HG02642 (cell line): ENCODE measurements around the gene ANKRD45.
"Not testable (repeated sequence)": the region's sequence is repeated elsewhere in the genome, so short reads cannot be mapped to it uniquely, and the experiment has no call there.

Experiments
- ATAC-seq: cut with Tn5 transposase; IDR thresholded peaks from one replicate; pipeline ENCODE4 v1.9.1; 2021; ENCODE audit warnings: mild to moderate bottlenecking; ENCODE audit not compliant: unreplicated experiment, poor library complexity

The ANKRD45 gene

GRCh38 chr1:173648880-173649605 is 20.6 kb downstream of the ANKRD45 start:
- ATAC-seq, result no peak

GRCh38 chr1:173646656-173647055 is 23.0 kb downstream of the ANKRD45 start:
- ATAC-seq, result no peak

- ATAC-seq, result not testable (repeated sequence)
Observed at GRCh38 chr1:173642450-173643139, 27.1 kb downstream of the ANKRD45 start.

GRCh38 chr1:173639102-173639501 is 30.5 kb downstream of the ANKRD45 start:
- ATAC-seq, result no peak

- no peak for ATAC-seq
Observed at GRCh38 chr1:173638043-173639021, 31.3 kb downstream of the ANKRD45 start.

- not testable (repeated sequence) for ATAC-seq
Observed at GRCh38 chr1:173637236-173638042, 32.2 kb downstream of the ANKRD45 start.

- ATAC-seq, result no peak
Observed at GRCh38 chr1:173635116-173635515, 34.5 kb downstream of the ANKRD45 start, which contains the start of gene TEX50. Gene TEX50, plus strand, starts transcription at chr1:173635338. Its CDS starts 184 bp downstream, at chr1:173635522.

- ATAC-seq, result no peak
Observed at GRCh38 chr1:173628888-173629287, 40.8 kb downstream of the ANKRD45 start.

GRCh38 chr1:173627269-173627668 is 42.4 kb downstream of the ANKRD45 start:
- ATAC-seq, result no peak

GRCh38 chr1:173616859-173617258 is 52.8 kb downstream of the ANKRD45 start:
- ATAC-seq, result no peak

- not testable (repeated sequence) for ATAC-seq
Observed at GRCh38 chr1:173613086-173613485, 56.6 kb downstream of the ANKRD45 start.

- no peak for ATAC-seq
Observed at GRCh38 chr1:173608503-173609216, 61.0 kb downstream of the ANKRD45 start.

GRCh38 chr1:173603056-173603591 is 66.5 kb downstream of the ANKRD45 start, which contains the start of gene SLC9C2:
Gene SLC9C2, minus strand, starts transcription at chr1:173603072. Its CDS starts 1,296 bp downstream, at chr1:173601776.
- no peak for ATAC-seq

- no peak for ATAC-seq
Observed at GRCh38 chr1:173601588-173601987, 68.1 kb downstream of the ANKRD45 start.

GRCh38 chr1:173596097-173596825 is 73.4 kb downstream of the ANKRD45 start:
- no peak for ATAC-seq

GRCh38 chr1:173591138-173591537 is 78.5 kb downstream of the ANKRD45 start:
- ATAC-seq, result not testable (repeated sequence)

GRCh38 chr1:173590557-173590956 is 79.1 kb downstream of the ANKRD45 start:
- no peak for ATAC-seq
